Measurements from ENCODE around the gene BANF2.
"Not testable (repeated sequence)": the region's sequence is repeated elsewhere in the genome, so short reads cannot be mapped to it uniquely, and the experiment has no call there.

- not testable (repeated sequence) for TF ChIP-seq BHLHE40 (IDR thresholded peaks at IDR 0.05; ENCODE audit: low read depth, low read length); CTCF (conservative IDR thresholded peaks at IDR 0.05; ENCODE audit: low read depth, low read length); POLR2A (IDR thresholded peaks at IDR 0.05; ENCODE audit: low read depth, low read length); CEBPB (IDR thresholded peaks at IDR 0.05; ENCODE audit: low read depth, low read length); MXI1 (IDR thresholded peaks at IDR 0.05; ENCODE audit: borderline replicate concordance, low read depth, low read length); MAZ (IDR thresholded peaks at IDR 0.05; ENCODE audit: borderline replicate concordance, low read depth, low read length); MAFK (IDR thresholded peaks at IDR 0.05; ENCODE audit: low read depth, low read length); NFE2L2 (IDR thresholded peaks at IDR 0.05; ENCODE audit: low read depth, low read length); USF2 (IDR thresholded peaks at IDR 0.05; ENCODE audit: low read depth, low read length)
Measured at GRCh38 chr20:17779011-17779410, 79.2 kb downstream of the BANF2 start.

All from IMR-90 (cell line).